GDM1 (cell line): ENCODE results near the gene ADA.
A peak's percentile ranks its signal among the peaks of the same experiment; 100 is the strongest.
"Not testable (repeated sequence)": the region's sequence is repeated elsewhere in the genome, so short reads cannot be mapped to it uniquely, and the experiment has no call there.

ENCODE experiments used
- DNase-seq: peaks from one replicate; lab custom pipeline; 2025; lab: John Stamatoyannopoulos, UW

ADA gene

DNA sequence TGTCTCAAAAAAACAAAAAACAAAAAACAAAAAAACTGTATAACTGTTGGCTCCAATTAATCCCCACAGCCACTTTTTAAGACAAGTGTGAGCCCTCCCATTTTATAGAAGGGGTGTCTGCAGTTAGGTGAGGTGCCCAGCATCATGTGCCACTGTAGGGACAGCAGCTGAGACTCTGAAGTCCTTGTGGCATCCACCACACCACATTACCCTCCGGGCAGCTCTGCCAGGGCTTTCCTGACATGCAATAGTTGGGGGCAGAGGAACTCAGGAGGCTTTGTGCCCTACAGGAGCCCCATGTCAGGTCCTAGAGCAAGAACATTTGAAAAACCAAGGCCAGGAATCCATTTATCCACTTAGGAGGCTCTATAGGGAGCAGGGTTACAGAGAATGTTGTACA, 51.8 kb downstream of the ADA start:
- no peak for DNase-seq

DNA sequence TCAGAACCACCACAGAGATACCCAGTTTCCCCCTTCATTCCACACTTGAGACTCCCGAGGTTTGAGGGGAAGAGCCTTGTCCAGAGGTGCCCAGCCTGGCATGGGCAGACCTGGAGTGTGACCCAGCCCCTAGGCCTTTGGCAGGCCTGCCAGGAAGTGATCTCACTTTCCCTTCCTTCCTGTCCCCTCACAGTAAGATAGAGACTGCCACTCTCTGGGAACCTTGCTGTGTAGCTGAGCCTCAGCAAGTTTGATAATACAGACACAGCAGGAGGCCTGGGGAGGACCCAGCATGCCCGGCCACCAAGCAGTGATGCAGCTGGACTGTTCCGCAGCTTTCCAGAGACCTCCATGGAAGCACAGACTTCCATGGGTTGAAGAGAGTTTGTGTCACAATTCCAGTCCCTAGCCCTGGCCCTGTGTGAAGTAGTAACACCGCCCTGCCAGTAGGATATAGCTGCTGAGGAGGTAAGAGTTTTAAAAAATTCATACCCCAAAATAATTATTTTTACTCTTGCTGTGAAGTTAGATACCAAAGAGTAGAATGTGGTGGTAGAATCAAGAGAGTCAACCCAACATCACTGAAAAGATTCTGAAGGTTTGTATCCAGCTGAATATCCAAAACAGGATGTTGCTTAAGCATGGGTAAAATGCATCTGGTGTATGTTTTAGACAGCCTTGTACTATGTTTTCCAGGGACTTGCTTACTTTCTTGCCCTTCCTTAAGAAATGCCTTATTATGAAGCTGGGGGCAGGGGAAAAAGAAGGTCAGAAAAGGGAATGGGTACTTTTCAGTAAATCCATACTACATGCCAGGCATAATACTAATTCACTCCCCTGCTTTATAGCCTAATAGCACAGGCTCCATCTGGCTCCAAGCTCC, 52.8 kb downstream of the ADA start:
- peak; percentile 28 for DNase-seq

DNA sequence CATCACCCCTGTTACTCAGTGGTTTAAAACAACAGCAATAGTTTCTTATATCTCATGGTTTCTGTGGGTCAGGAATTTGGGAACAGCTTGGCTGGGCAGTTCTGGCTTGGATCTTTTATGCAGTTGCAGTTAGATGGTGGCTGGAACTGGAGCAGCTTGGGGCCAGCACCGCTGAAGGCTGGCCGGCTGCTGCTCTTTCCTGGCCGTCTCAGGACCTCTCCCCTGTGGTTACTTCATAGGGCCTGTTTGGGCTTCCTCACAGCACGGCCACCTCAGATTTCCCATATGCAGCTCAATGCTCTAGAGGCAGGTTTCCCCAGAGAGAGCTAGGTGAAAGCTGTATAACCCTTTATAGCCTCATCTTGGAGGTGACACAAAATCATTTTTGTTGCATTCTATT, 53.6 kb downstream of the ADA start:
- no peak for DNase-seq

DNA sequence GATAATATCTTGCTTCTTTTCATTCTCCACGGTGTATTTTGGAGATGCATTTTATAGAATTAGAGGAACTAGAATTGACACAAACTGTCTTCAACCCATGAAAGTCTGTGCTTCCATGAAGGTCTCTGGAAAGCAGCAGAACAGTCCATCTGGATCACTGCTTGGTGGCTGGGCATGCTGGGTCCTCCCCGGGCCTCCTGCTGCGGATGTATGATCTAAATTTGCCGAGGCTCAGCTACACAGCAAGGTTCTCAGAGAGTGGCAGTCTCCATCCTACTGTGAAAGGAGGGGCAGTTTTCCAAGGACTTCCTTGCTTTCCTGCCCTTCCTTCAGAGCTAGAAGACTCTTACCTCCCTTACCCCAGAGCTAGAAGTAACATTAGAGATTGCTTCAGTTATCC, 54.0 kb downstream of the ADA start:
- no peak for DNase-seq

DNA sequence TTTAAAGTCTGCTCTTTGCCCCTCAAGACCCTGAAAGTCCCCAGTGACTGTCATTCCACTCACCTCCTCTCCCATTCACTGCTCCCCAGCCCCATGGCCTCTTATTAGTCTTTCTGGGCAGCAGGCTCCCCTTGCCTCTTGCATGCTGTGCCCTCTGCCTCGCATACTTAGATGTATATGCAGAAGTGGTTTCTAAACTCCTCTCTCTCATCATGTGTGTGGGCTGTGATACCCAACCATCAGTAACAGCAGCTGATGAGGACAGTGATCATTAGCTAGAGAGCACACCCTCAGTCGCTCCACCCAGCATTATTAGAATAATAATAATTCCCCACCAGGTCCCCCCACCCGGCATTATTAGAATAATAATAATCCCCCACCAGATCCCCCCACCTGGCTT, 54.6 kb downstream of the ADA start:
- DNase-seq: no peak

DNA sequence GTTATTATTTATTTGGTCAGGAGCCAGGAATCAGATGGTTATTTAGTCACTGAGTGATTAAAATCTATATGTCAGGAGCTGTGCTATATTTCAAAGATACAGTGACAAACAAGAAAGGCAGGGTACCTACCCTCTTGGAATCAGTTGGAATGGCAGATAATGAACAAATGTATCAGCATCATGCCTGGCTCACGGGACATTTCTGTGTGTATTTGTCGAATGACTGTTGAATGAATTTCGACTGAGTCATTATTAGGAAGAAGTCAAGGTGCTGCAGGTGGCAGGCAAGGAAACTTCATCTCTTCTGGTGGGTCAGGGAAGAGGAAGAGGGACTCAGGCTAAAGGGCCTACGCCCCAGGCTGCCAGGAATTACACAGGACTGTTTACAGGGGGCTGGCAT, 55.5 kb downstream of the ADA start:
- DNase-seq: no peak

DNA sequence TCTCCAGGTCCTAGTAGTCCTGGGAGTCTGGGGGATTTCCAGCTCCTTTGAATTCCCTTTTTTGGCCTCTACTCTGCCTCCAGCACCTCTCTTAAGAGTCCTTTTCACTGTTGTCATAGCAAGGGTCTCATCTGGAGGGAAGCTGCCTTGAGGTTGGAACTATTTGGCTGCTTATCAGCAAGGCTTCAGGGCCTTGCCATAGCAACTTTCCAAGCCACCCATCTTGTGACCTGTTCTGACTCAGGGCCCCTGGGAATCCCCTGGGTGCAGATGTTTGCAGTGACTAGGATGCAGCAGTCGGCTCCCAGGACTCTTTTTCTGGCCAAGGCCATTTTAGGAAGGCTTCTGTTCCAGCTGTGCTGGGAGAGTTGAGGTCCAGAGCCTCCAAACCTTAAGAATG, 56.8 kb downstream of the ADA start:
- DNase-seq: no peak

DNA sequence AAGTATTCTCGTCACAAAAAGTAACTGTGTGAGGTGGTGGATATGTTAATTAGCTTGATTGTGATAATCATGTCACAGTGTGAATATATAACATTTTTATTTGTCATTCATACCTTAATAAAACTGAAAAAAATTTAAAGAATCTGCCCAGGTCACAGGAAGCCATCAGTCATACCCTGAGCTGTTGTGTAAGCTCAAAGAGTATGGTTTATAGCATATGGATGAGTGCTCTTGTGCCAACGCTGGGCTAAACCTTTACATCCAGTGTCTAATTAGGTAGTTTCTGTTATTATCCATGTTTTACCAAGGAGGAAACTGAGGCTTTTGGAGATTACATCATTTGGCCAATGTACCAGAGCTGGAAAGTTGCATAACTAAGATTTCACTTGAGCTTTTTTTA, 57.7 kb downstream of the ADA start:
- DNase-seq: no peak

DNA sequence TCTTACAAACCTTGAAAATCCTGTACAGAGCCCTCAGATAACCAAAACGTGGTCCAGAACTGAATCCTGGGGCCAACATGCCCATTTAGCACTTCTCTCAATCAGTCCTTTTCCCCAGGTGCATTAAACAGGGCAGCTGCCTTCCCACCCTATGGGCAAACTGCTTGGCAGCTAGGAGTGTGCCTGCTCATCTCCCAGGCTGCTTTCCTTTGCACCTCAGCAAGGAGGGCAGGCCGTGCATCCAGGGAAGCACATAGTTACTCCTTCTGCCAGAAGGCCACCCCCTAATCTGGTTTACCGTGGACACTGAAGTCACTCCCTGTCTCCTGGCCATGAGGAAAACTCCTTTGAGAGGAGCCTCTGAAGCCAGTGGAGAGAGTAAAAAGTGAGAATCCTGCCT, 59.1 kb downstream of the ADA start:
- DNase-seq: no peak

DNA sequence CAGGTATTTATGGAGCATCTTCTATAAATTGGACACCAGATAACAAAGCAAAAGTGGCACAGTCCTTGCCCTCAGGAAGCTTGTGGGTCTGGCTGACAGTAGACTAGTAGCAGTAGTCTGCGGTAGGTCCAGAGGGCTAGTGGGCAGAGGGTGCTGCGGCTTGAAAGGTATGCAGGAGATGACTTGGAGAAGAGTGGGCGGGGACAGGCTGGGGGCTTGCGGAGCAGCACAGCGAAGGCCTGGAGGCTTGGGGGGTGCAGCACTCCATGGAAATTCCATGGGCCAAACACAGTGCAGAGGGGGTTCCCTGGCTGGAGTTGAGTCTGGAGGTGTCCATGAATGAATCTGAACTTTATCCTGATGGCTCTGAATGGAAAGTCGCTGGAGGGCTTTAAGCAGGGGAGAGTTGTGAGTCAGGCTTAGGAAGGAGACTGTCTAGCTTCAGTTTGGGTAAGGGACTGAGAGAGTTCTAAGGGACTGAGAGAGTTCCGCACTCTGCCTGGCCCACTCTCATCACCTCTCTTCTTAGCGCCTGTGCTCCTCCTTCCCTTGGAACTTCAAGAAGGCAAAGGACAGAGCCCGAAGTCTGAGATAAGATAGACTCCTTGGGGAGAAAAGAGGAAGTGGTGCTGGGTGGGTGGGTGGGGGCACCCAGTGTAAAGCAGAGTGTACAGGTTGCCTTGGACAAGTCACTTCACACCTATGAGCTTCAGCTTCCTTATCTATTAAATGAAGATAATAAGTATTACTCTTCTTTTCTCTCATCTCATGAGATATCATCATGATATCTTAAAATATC, 60.3 kb downstream of the ADA start:
- DNase-seq: no peak

DNA sequence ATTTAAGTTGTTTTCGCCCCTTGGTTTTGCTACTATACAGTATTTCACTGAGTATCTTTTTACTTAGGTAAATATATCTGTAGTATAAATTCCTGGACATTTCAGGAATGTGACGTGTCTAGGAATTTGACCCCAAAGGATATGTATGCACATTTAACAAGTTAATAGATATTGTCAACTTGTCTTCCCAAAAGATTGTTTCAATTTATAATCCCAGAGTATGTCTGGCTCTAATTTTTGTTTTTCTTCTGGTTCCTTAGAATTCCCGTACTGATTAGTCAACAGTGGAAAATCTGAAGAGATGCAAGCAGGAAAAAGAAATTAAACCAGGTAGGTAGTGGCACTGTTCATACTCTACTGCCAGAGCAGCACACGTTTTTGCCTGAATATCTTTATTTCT, 62.0 kb downstream of the ADA start:
- DNase-seq: no peak

DNA sequence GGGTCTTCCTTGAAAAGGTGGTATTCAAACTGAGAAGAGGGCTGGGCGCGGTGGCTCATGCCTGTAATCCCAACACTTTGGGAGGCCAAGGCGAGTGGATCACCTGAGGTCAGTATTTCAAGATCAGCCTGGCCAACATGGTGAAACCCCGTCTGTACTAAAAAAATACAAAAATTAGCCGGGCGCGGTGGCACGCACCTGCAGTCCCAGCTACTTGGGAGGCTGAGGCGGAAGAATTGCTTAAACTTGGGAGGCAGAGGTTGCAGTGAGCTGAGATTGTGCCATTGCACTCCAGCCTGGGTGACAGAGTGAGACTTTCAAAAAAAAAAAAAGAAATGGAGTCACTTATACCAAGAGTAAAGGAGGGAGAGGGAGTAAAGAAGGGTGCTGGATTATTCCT, 63.2 kb downstream of the ADA start:
- not testable (repeated sequence) for DNase-seq

DNA sequence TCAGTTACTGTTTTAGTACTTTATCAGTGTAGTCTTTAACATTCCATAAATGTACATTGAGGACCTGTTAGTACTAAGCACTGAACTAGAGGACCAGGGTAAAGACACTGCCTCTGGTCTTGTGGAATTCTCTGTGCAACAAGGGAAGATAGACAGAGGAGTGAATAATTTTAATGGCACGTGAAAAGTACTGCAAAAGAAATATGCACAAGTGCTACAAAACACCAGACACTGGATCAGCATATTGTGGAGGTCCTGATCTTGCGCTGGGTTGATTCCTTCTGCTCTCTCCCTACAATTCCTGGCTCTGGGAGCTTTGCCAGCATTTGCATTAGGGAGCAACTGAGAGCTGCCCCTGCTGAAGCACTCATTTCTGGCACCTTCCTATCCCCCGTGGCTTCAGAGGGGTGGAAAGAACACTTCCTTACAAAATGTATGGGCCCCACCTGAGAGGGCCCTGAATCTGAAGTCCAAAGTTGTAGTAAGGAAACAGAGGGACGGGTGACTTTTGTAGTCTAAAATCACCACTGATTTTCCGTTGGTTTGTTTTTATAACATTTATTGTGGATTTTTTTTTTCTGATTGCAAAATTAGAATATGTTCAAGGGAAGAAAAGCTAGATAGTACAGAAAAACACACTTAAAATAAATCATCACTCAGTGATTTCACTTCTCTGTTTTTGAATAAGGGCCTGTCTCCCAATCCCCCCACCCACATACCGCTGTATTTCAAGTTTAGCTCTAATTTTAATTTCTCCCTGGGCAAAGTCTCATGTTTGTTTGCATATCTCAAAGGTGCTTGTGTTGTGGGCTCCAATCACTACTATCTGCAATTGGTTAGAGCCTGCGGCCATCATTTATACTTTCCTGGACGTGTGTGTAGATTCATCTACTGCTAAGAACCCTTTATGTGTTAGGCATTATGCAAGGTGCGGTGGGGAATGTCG, 64.2 kb downstream of the ADA start:
- no peak for DNase-seq

DNA sequence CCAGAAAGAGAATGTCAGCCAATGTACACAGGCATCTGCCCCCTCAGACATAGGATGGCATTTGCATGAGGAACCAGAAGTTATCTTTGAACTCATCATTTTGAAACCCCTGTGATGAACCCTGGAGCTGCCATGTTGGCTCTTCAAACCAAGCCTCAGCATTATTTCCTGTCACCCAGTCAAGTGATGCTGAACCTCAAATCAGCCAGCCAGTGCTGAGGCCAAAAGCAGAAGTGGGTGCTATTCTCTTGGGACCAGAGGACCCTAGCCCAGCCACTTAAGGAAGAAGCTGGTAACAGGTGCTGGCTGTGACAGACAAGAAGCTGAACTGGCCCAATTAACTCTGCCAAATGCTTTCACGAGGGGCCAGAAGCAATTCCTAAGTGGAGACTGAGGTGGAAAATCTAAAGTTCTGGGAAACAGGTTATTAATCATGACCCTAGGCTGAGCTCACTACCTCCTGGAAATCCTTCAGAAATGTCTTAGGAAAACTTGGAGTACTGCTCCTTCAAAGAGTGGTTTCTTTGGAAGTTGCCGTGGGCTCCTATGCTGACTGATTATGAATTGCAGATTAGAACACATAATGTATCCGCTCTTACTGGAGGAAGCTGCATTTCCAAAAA, 65.1 kb downstream of the ADA start:
- peak; percentile 29 for DNase-seq

DNA sequence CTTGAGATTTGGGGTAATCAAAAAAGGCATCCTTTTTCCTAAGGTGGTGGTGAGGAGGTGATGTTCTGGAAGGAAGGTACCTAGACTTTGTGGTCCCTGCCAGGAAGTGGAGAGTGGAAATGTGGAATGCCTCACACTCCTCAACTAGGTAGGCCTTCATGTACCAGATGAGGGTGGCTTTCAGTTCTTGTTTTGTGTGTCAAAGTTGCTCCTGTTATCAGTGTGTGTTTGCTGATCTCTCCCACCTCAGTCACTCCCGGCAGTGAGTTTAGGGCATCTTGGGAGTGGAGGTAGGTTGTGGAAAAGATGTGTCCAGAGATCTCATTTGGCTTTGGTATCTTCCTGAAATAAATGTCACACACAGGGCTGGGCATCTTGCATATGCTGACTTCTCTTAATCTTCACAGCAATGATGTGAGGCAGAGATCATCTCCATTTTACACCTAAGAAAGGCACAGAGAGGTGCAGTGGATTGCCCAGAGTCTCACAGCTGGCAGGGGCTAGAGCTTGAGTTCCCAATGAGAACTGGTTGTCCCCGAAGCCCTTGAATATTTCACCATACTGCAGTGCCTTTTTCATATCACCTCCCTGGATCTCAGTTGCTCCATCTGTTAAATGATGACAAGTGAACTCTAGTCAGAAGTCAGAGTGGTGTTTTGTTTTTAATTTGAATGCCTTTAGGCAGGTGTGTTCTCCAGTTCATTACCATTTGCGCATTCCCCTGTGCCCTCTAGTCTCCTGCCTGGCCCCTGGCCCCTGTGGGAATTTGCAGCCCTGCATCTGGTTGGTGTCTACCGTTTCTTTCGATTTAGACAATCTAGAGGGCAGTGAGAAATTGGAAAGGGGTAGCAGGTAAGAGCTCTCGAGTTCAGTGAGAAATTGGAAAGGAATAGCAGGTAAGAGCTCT, 66.2 kb downstream of the ADA start:
- DNase-seq: no peak

DNA sequence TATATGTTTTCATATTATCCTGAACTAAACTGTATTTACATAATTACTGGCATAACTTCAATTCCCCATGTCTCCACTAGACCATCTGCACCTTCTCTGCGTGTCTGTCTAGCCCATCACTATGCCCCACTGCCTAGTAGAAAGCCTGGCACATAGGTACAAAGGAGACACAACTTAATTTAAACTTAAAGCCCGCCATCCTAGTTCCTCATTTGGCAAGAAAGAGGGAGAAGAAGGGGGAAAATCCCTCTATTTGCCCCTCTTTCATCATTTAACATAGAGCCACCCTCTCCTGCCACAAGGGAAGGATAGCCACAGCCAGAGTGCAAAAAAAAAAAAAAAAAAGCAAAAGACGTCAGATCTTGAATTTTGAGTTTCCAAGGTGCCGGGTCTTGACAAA, 67.3 kb downstream of the ADA start:
- DNase-seq: no peak

DNA sequence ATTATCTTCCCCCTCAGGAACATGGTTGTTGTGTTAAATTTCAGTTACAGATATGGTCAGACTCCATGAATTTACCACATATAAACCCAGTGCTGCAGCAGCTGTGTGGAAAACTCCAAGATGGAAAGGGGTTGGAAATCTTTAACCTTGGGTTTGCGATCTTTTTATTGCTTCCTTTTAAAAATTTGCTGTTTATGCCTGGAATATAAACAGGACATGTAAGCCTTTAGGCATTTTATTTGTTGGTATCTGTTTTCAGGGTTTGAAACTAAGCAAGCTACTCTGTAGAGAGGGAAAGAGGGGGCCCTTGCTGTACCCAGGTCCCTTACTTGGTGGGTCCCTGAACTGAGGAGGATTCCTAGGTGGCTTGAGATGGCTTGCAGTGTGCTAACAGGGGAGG, 68.3 kb downstream of the ADA start:
- no peak for DNase-seq

DNA sequence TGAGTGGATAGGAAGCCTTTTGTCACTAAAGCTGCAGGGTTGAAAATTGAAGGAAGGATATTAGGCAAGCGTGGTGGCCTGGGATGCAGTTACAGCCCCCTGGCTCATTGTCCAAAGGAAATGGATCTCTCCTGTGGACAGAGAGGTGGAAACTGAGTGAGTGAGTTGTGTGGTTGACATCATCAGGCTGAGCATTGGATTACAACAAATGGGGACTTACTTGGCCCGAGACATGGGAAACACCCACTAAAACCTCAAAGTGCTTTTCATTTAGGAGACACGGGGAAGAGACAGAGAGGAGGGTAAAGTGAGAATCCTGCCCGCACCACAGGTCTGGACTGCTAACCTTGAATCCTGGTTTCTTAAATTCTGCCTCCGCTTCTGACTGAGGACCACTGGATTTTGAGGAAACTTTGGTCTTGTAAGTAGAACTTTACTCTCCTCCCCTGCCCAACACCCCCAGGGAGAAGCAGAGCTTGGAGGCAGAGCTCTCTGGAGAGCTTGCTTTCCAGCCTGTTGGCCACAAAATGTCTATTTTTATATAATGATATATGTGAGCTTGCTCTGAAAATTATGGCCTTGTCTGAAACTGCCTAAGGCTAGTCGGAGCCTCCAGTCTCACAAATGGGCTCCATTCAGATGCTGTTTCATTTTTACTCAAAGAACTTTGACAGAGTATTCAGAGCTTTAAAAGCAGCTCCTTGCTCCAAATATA, 69.0 kb downstream of the ADA start, which contains the start of gene PKIG:
PKIG (plus strand) TSS at position 269 of the 715 bp plus-strand sequence. CDS start 31,978 bp downstream, outside the sequence.
- DNase-seq: no peak

DNA sequence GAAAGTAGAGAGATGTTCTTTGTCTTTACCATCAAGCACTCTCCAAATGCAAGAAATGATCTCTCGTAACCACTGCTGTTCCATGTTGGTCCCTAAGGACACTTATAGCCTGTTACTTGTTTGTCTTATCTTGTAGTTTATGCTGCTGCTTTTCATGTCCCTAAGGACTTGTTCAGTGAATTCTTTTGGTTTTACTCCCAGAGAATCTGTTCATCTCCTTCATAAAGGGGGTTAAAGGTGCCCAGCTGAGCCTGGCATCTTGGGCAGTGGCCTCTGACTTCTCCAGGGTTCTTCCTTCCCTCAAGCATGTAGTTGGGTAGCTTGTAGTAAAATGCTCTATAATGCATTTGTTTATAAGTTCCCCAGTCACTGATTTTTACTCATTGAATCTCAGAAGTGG, 70.0 kb downstream of the ADA start:
- DNase-seq: no peak
